ENCODE data around the gene RRP15. TPM values are rescaled to one million over a fixed set of nuclear protein-coding genes. Genes with fewer than 3 reads are reported as not detected.

RRP15 gene
- total and polyA plus RNA-seq, 2 of the 8 experiments (the other 6 are each of a cell fraction or from before 2014, with no cell fraction given): 3.7 to 52.8 TPM

GRCh38 chr1:218284917-218285635 lies at the start of gene RRP15 (continued):
- TF ChIP-seq USF2 (IDR thresholded peaks at IDR 0.05; ENCODE audit: low read length) (no peak; the same call in 1 of the 2 replicates), RXRA (IDR thresholded peaks at IDR 0.05; ENCODE audit: insufficient read depth, low read depth, low read length) (no peak), MAFK (IDR thresholded peaks at IDR 0.05; ENCODE audit: low read depth, low read length) (no peak), RAD21 (IDR thresholded peaks at IDR 0.05 in 1 of 2, conservative IDR thresholded peaks at IDR 0.05 in 1 of 2; ENCODE audit: low read depth in 2 of 2, low read length in 2 of 2) (no peak), PHF8 (conservative IDR thresholded peaks at IDR 0.05; ENCODE audit: low read depth, low read length) (peak; percentile 80), CTBP2 (IDR thresholded peaks at IDR 0.05; ENCODE audit: borderline replicate concordance, insufficient read depth, insufficient read length, low read length) (no peak), EP300 (IDR thresholded peaks at IDR 0.05; ENCODE audit: borderline replicate concordance in 1 of 2, low read depth in 2 of 2, low read length in 2 of 2) (no peak), POLR2AphosphoS5 (IDR thresholded peaks at IDR 0.05; ENCODE audit: low read depth, low read length) (peak; percentile 74), KDM1A (IDR thresholded peaks at IDR 0.05; ENCODE audit: borderline replicate concordance, low read length) (no peak), JUN (IDR thresholded peaks at IDR 0.05; ENCODE audit: low read depth, low read length) (no peak), GABPA (IDR thresholded peaks at IDR 0.05; ENCODE audit: borderline replicate concordance, insufficient read depth, low read length) (peak; percentile 98), HDAC2 (IDR thresholded peaks at IDR 0.05; ENCODE audit: borderline replicate concordance in 1 of 2, low read depth in 2 of 2, low read length in 2 of 2) (peak in 1 of 2 experiments; percentile 98; a peak in 2 of 4 replicates), CBX5 (IDR thresholded peaks at IDR 0.05; ENCODE audit: low read depth, low read length) (no peak), KDM5A (IDR thresholded peaks at IDR 0.05; ENCODE audit: low read length) (peak; percentile 99), NANOG (IDR thresholded peaks at IDR 0.05; ENCODE audit: insufficient read depth, low read depth, low read length, poor library complexity, severe bottlenecking) (no peak), NRF1 (IDR thresholded peaks at IDR 0.05; ENCODE audit: low read depth, low read length) (no peak), CHD2 (IDR thresholded peaks at IDR 0.05; ENCODE audit: low read length) (peak; percentile 55), ZNF274 (IDR thresholded peaks at IDR 0.05; ENCODE audit: borderline replicate concordance, extremely low read depth, low read length) (no peak), SP4 (IDR thresholded peaks at IDR 0.05; ENCODE audit: low read length) (peak; percentile 62), SP2 (IDR thresholded peaks at IDR 0.05; ENCODE audit: low read length) (no peak), FOSL1 (IDR thresholded peaks at IDR 0.05; ENCODE audit: insufficient read depth, low read depth, low read length) (no peak), ASH2L (IDR thresholded peaks at IDR 0.05; ENCODE audit: low read length) (peak; percentile 97), TBP (IDR thresholded peaks at IDR 0.05; ENCODE audit: low read depth, low read length) (peak; percentile 95)

All from H1 (cell line).